Occipital lobe (tissue), 2 donors: ENCODE results near the gene CTNNBL1. TPM values are rescaled to one million over a fixed set of nuclear protein-coding genes. Genes with fewer than 3 reads are reported as not detected.
A peak's percentile ranks its signal among the peaks of the same experiment; 100 is the strongest.

Source experiments
- DNase-seq: peaks from one replicate; lab custom pipeline; 2025; lab: John Stamatoyannopoulos, UW
- total RNA-seq: library from RNA; depleted of rRNA; stranded (reverse); fragments of >200 nt; gene quantifications from one replicate; pipeline ENCODE4 v1.2.3, GENCODE V29; 2014

The CTNNBL1 gene
- total RNA-seq, 1 donor from 2014 or later, result 26.5 TPM

- DNase-seq, result no peak
Measured at GRCh38 chr20:37901654-37902503, 208.0 kb downstream of the CTNNBL1 start.

- peak; percentile 45 for DNase-seq
Measured at GRCh38 chr20:37902504-37903313, 208.9 kb downstream of the CTNNBL1 start, which contains the start of gene VSTM2L. TSS of gene VSTM2L (plus strand) at chr20:37903127. CDS start at chr20:37903351, 224 bp downstream.

- DNase-seq, result no peak
Measured at GRCh38 chr20:37903317-37904007, 209.6 kb downstream of the CTNNBL1 start.

- no peak for DNase-seq
Measured at GRCh38 chr20:37904008-37904642, 210.3 kb downstream of the CTNNBL1 start.

GRCh38 chr20:37904845-37905373, 211.1 kb downstream of the CTNNBL1 start:
- DNase-seq, result no peak

- no peak for DNase-seq
Measured at GRCh38 chr20:37905671-37906613, 212.1 kb downstream of the CTNNBL1 start.

- DNase-seq, result no peak
Measured at GRCh38 chr20:37907330-37907676, 213.5 kb downstream of the CTNNBL1 start.

- no peak for DNase-seq
Measured at GRCh38 chr20:37907677-37908401, 214.0 kb downstream of the CTNNBL1 start.

GRCh38 chr20:37911261-37911660, 217.4 kb downstream of the CTNNBL1 start:
- no peak for DNase-seq

GRCh38 chr20:37911838-37912281, 218.0 kb downstream of the CTNNBL1 start:
- DNase-seq, result peak; percentile 63

GRCh38 chr20:37912874-37913273, 219.0 kb downstream of the CTNNBL1 start:
- no peak for DNase-seq

GRCh38 chr20:37913567-37914366, 219.9 kb downstream of the CTNNBL1 start:
- no peak for DNase-seq

GRCh38 chr20:37914367-37914671, 220.5 kb downstream of the CTNNBL1 start:
- DNase-seq, result no peak

GRCh38 chr20:37914672-37915433, 221.0 kb downstream of the CTNNBL1 start:
- no peak for DNase-seq

GRCh38 chr20:37915434-37915787, 221.6 kb downstream of the CTNNBL1 start:
- DNase-seq, result no peak

GRCh38 chr20:37915800-37916570, 222.2 kb downstream of the CTNNBL1 start:
- peak; percentile 50 for DNase-seq

GRCh38 chr20:37917461-37917860, 223.6 kb downstream of the CTNNBL1 start:
- DNase-seq, result no peak
